SK-N-SH (cell line): ENCODE data around the gene ETV3L. TPM values are rescaled to one million over a fixed set of nuclear protein-coding genes. Genes with fewer than 3 reads are reported as not detected.

Source experiments
- CHD2 ChIP-seq: fragments of 150-350 bp; IDR thresholded peaks from 2 replicates; pipeline ENCODE4 v1.6.1; 2018; ENCODE audit warnings: low read length; ENCODE audit not compliant: partially characterized antibody
- CTCF ChIP-seq: fragments of 200-600 bp; sonication (generic); IDR thresholded peaks from 2 replicates; pipeline ENCODE4 v1.6.1; 2017; ENCODE audit warnings: antibody characterized with exemption, mild to moderate bottlenecking, moderate library complexity
- FOSL2 ChIP-seq: IDR thresholded peaks from 2 replicates; pipeline ENCODE4 v1.4.0; 2012; ENCODE audit warnings: low read depth, mild to moderate bottlenecking, moderate library complexity, borderline replicate concordance
- GABPA ChIP-seq: IDR thresholded peaks from 2 replicates; pipeline ENCODE4 v1.4.0; 2012; ENCODE audit warnings: low read depth, mild to moderate bottlenecking
- MXI1 ChIP-seq: IDR thresholded peaks from 2 replicates; pipeline ENCODE4 v1.6.1; 2012; ENCODE audit warnings: mild to moderate bottlenecking, low read depth, low read length, improper control_type of control experiment
- RCOR1 ChIP-seq: fragments of 150-350 bp; IDR thresholded peaks from 2 replicates; pipeline ENCODE4 v1.6.1; 2017; ENCODE audit warnings: antibody characterized with exemption, low read length
- REST ChIP-seq: IDR thresholded peaks from 2 replicates; pipeline ENCODE4 v1.6.1; 2012; ENCODE audit warnings: mild to moderate bottlenecking, low read depth, low read length, moderate library complexity
- SIN3A ChIP-seq: IDR thresholded peaks from 2 replicates; pipeline ENCODE4 v1.6.1; 2012; ENCODE audit warnings: low read depth, mild to moderate bottlenecking, low read length, moderate library complexity, borderline replicate concordance
- USF1 ChIP-seq: IDR thresholded peaks from 2 replicates; pipeline ENCODE4 v1.4.0; 2012; ENCODE audit warnings: low read depth, borderline replicate concordance
- YY1 ChIP-seq: IDR thresholded peaks from 2 replicates; pipeline ENCODE4 v1.4.0; 2012; ENCODE audit warnings: low read depth, mild to moderate bottlenecking
- ZBTB33 ChIP-seq: IDR thresholded peaks from 2 replicates; pipeline ENCODE4 v1.4.0; 2012; ENCODE audit warnings: low read depth, borderline replicate concordance
- polyA plus RNA-seq, 3 experiments: library from polyadenylated mRNA; depleted of rRNA; stranded (reverse); fragments of >200 nt; gene quantifications; 2 replicates each; pipeline ENCODE4 v1.2.3, GENCODE V29; 2012

ETV3L gene
- polyA plus RNA-seq, 1 of the 3 experiments (the other 2 are of a cell fraction): not detected

- TF ChIP-seq ZBTB33 (no peak), RCOR1 (0 out of 2 replicates have a peak, but pooled peaks have one; percentile 18), CHD2 (no peak), MXI1 (peak; percentile 44), GABPA (peak; percentile 88), FOSL2 (no peak; the same call in 1 of the 2 replicates), REST (no peak), SIN3A (peak; percentile 69; the same call in 1 of the 2 replicates), CTCF (no peak), USF1 (no peak), YY1 (peak; percentile 40; the same call in 1 of the 2 replicates)
Measured at GRCh38 chr1:157138220-157139051, 38.8 kb upstream of the ETV3L start, which contains the start of gene ETV3 (continued).
